NB4 (cell line): ENCODE data around the gene TMEM135.

Source experiments
- CTCF ChIP-seq: IDR thresholded peaks from one replicate; pipeline ENCODE4 v1.5.1; 2012; ENCODE audit warnings: low read depth, low read length
- MAX ChIP-seq: IDR thresholded peaks from 2 replicates; pipeline ENCODE4 v1.6.1; 2011; ENCODE audit warnings: low read depth, low read length
- MYC ChIP-seq: IDR thresholded peaks from 2 replicates; pipeline ENCODE4 v1.6.1; 2011; ENCODE audit warnings: low read depth, low read length
- POLR2A ChIP-seq: IDR thresholded peaks from 2 replicates; pipeline ENCODE4 v1.6.1; 2011; ENCODE audit warnings: mild to moderate bottlenecking; ENCODE audit not compliant: insufficient read length; ENCODE audit errors: extremely low read depth

- TF ChIP-seq CTCF (no peak), MAX (no peak), POLR2A (no peak), MYC (no peak)
Measured at GRCh38 chr11:87330187-87330601, 292.5 kb downstream of the TMEM135 start.
